ENCODE data around the gene CA10. TPM values are rescaled to one million over a fixed set of nuclear protein-coding genes. Genes with fewer than 3 reads are reported as not detected.

Gene CA10
- total RNA-seq, 4 donors from 2014 or later: not detected

GRCh38 chr17:51627779-51628178, 530.7 kb downstream of the CA10 start:
- Histone ChIP-seq H3K27me3 (no peaks in the 10 kb centered on the region), H3K4me1 (peaks cover 0 to 13% (median 10%) of the 10 kb centered on the region in 4 donors), H3K9me3 (no peaks in the 10 kb centered on the region), H3K4me3 (no peak overlapping the region), H3K36me3 (no peaks in the 10 kb centered on the region), H3K27ac (replicated peaks in 1 of 4) (no peak overlapping the region)
- WGBS: 64% methylated on average over 1 of the region's 1 CpG
- TF ChIP-seq EP300 (IDR thresholded peaks at IDR 0.05) (no peak), POLR2A (IDR thresholded peaks at IDR 0.05; ENCODE audit: low read depth) (no peak), POLR2AphosphoS5 (IDR thresholded peaks at IDR 0.05) (no peak)
- TF ChIP-seq, protein P1, sequence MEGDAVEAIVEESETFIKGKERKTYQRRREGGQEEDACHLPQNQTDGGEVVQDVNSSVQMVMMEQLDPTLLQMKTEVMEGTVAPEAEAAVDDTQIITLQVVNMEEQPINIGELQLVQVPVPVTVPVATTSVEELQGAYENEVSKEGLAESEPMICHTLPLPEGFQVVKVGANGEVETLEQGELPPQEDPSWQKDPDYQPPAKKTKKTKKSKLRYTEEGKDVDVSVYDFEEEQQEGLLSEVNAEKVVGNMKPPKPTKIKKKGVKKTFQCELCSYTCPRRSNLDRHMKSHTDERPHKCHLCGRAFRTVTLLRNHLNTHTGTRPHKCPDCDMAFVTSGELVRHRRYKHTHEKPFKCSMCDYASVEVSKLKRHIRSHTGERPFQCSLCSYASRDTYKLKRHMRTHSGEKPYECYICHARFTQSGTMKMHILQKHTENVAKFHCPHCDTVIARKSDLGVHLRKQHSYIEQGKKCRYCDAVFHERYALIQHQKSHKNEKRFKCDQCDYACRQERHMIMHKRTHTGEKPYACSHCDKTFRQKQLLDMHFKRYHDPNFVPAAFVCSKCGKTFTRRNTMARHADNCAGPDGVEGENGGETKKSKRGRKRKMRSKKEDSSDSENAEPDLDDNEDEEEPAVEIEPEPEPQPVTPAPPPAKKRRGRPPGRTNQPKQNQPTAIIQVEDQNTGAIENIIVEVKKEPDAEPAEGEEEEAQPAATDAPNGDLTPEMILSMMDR (IDR thresholded peaks at IDR 0.05): no peak
- intact Hi-C loops (cut with DNase I): no loop called here
- DNase-seq (ENCODE audit: extremely low spot score): no peak

GRCh38 chr17:51618476-51618875, 540.0 kb downstream of the CA10 start:
- H3K4me3 ChIP-seq: no peak overlapping the region
- 42% methylated on average over 1 of the region's 1 CpG for WGBS
- no peaks in the 10 kb centered on the region for H3K36me3 ChIP-seq
- H3K27ac ChIP-seq (replicated peaks in 1 of 4): no peak overlapping the region
- no peaks in the 10 kb centered on the region for H3K9me3 ChIP-seq
- H3K27me3 ChIP-seq: no peaks in the 10 kb centered on the region
- no peak for DNase-seq (ENCODE audit: extremely low spot score)
- TF ChIP-seq EP300 (IDR thresholded peaks at IDR 0.05): no peak
- no peak for TF ChIP-seq POLR2AphosphoS5 (IDR thresholded peaks at IDR 0.05)
- TF ChIP-seq POLR2A (IDR thresholded peaks at IDR 0.05; ENCODE audit: low read depth): no peak
- TF ChIP-seq, protein P1 (IDR thresholded peaks at IDR 0.05): no peak
- H3K4me1 ChIP-seq: peaks cover 0 to 10% (median 5%) of the 10 kb centered on the region in 4 donors
- intact Hi-C loops (cut with DNase I): no loop called here

- WGBS: 83% methylated on average over 1 of the region's 1 CpG
- H3K4me3 ChIP-seq: no peak overlapping the region
- no peak overlapping the region for H3K27ac ChIP-seq (replicated peaks in 1 of 4)
- DNase-seq (ENCODE audit: extremely low spot score): no peak
- no peaks in the 10 kb centered on the region for H3K36me3 ChIP-seq
- H3K4me1 ChIP-seq: peaks cover 0 to 10% (median 5%) of the 10 kb centered on the region in 4 donors
- TF ChIP-seq POLR2AphosphoS5 (IDR thresholded peaks at IDR 0.05) (no peak), EP300 (IDR thresholded peaks at IDR 0.05) (no peak), POLR2A (IDR thresholded peaks at IDR 0.05; ENCODE audit: low read depth) (no peak)
- TF ChIP-seq, protein P1 (IDR thresholded peaks at IDR 0.05): no peak
- H3K9me3 ChIP-seq: no peaks in the 10 kb centered on the region
- intact Hi-C loops (cut with DNase I): no loop called here
- H3K27me3 ChIP-seq: no peaks in the 10 kb centered on the region
These were observed 540.5 kb downstream of the CA10 start for GRCh38 chr17:51617986-51618385.

GRCh38 chr17:51613255-51613654, 545.3 kb downstream of the CA10 start:
- H3K27me3 ChIP-seq: no peaks in the 10 kb centered on the region
- WGBS: 88% methylated on average over 1 of the region's 1 CpG
- no peak overlapping the region for H3K27ac ChIP-seq (replicated peaks in 1 of 4)
- TF ChIP-seq POLR2AphosphoS5 (IDR thresholded peaks at IDR 0.05) (no peak), EP300 (IDR thresholded peaks at IDR 0.05) (no peak), POLR2A (IDR thresholded peaks at IDR 0.05; ENCODE audit: low read depth) (no peak)
- TF ChIP-seq, protein P1 (IDR thresholded peaks at IDR 0.05): no peak
- intact Hi-C loops (cut with DNase I): no loop called here
- DNase-seq (ENCODE audit: extremely low spot score): no peak
- H3K36me3 ChIP-seq: no peaks in the 10 kb centered on the region
- no peak overlapping the region for H3K4me3 ChIP-seq
- no peaks in the 10 kb centered on the region for H3K9me3 ChIP-seq
- H3K4me1 ChIP-seq: peaks cover 0 to 7% (median 0%) of the 10 kb centered on the region in 4 donors

DNA sequence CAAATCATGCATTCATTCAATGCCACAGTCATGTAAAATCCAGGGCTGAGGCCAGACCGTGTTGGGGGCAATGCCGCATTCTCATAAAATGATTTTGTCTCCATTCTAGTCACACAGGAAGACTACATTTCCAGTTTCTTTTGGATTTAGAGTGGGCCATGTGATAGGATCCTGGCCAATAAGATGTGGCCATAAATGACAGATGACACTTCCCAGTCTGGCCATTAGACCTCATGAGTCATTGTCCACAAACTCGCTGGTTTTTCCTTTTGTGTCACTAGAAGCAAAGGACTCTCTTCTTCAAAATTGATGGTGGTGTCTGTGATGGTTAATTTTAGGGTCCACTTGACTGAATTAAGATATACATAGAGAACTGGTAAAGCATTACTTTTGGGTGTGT, 545.8 kb downstream of the CA10 start:
- H3K36me3 ChIP-seq: no peaks in the 10 kb centered on the region
- no peak overlapping the region for H3K27ac ChIP-seq (replicated peaks in 1 of 4)
- DNase-seq (ENCODE audit: extremely low spot score): no peak
- WGBS: 84% methylated on average over 3 of the region's 3 CpGs
- H3K27me3 ChIP-seq: no peaks in the 10 kb centered on the region
- peaks cover 0 to 7% (median 0%) of the 10 kb centered on the region in 4 donors for H3K4me1 ChIP-seq
- intact Hi-C loops (cut with DNase I): no loop called here
- H3K4me3 ChIP-seq: no peak overlapping the region
- TF ChIP-seq POLR2A (IDR thresholded peaks at IDR 0.05; ENCODE audit: low read depth): no peak
- no peak for TF ChIP-seq POLR2AphosphoS5 (IDR thresholded peaks at IDR 0.05)
- TF ChIP-seq, protein P1 (IDR thresholded peaks at IDR 0.05): no peak
- no peak for TF ChIP-seq EP300 (IDR thresholded peaks at IDR 0.05)
- no peaks in the 10 kb centered on the region for H3K9me3 ChIP-seq
